Measurements from ENCODE around the gene SMC1B.
"Not testable (repeated sequence)": the region's sequence is repeated elsewhere in the genome, so short reads cannot be mapped to it uniquely, and the experiment has no call there.

SMC1B gene

GRCh38 chr22:45341498-45341897 lies 71.9 kb downstream of the SMC1B start:
- no peak for DNase-seq (ENCODE audit: low spot score)

DNA sequence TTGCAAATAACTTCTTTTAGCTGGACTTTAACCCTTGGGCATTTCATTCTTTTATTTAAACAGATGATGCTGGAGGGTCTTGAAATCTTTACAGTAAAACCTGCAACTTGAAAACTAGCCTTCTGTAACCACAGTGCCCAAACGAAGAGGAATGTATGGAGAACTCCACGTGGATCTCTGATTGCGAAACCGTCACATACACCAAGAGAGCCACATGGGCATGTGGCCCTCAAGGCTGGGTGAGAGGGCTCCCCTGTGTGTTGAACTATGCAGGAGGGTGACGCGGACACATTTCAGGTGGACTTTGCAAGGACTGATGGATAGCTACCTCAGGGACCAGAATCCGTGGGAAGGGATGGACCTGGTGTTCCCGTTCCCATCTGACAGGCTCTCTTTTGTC lies 73.1 kb downstream of the SMC1B start:
- DNase-seq (ENCODE audit: low spot score) = no peak

GRCh38 chr22:45338795-45339194 lies 74.6 kb downstream of the SMC1B start:
- DNase-seq (ENCODE audit: low spot score) = no peak

DNA sequence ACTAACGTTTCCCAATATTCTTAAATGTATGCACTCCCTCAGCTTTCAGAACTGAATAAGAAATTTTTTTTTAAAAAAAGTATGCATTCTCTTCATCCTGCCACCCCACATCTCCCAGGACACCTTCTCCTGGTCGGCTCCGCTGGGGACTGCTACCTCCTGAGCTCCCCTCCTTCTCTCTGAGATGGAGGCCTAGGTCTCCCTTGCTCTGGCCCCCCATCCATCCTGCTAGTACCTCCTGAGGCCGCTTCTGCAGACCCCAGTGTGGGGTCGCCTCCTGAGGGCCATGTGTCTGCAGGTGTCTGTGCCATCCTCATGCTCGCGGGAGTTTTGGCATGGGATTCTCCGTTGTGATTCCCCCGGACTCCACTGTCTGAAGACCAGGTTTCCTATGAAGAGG lies 75.9 kb downstream of the SMC1B start:
- no peak for DNase-seq (ENCODE audit: low spot score)

- peak; percentile 89 for DNase-seq (ENCODE audit: low spot score)
Measured at GRCh38 chr22:45336971-45337431, 76.4 kb downstream of the SMC1B start.

DNA sequence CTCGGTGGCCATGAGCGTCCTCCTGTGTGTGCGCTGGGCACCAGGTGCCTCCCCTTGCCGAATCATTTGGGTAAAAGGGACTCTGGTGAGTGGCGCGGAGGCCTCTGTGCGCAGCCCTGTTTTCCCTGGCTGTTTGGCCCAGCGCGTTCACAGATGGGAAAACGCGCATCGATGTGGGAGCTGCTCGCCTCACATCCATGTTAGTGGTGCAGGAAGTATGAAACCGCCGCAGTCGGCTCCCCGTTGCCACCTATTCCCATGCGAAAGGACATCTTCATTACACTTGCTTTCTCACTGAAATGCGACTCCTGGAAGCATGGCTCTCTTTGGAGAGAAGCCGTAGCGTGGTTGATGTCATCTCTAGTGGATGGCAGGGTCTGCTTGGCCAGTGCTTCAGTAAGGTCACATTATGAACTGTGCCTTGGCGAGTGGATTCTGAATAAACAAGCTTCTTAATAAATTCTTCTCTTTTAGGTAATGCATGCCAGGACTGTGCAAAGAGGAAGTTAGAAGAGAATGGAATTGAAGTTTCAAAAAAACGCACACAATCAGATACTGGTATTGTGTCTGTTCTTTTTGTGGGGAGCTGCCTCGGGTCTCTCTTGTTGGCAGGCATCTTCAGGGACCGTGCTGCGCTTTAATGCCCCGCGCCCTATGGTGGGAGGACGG lies 77.4 kb downstream of the SMC1B start:
- no peak for DNase-seq (ENCODE audit: low spot score)

DNA sequence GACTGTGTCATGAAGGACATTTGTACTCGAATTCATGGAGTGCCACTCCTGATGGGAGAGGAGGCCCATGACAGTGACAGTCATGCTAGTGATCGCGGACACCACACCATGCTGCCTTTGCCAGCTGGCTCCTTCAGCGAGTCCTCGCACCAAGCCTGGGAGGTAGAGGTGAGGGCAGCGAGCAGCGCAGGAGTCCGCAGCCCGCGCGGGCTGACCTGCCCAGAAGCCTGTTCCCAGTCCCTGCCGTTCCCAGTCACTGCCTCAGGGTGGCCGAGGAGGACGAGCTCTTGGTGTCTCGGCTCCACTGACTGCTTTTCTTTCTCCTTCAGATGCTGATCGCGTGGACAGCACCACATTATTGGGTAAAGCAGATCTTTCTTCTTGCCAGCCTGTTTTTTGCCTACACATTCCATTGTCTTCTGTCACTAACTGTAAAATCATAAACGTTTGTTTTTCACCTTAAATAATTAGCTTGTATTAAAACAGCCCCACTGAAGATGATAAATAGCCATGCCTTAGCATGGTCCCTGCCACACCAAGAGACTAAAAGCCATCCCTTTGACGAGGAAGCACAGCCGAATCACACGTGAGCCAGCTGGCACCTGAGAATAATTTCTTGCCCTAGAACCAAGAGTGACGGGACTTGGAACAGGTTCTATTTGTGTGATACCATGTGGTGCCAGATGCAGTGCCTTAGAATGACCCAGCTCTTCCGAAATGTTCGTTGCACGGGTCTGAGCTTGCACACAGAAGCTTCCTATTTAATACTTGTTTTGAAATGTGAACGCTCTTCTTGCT lies 78.2 kb downstream of the SMC1B start:
- DNase-seq (ENCODE audit: low spot score) = no peak

DNA sequence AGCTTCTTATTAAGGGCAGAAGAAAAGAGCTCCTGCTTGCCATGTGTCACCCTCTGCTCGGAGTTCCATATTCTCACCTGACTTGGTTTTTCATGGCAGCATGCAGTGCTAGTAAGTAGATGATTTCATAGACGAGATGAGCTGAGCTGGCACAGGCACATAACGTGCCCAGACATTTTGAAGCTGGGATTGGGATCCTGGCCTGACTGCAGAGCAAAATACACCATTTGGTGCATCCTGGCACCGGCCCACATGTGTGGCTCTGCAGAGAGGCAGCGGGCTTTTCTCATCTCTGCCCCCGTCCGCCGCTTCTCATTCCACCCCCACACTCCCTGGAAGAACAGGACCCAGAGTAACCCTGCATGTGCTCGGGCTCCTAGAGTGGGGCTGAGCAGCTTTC lies 78.9 kb downstream of the SMC1B start:
- DNase-seq (ENCODE audit: low spot score) = no peak

DNA sequence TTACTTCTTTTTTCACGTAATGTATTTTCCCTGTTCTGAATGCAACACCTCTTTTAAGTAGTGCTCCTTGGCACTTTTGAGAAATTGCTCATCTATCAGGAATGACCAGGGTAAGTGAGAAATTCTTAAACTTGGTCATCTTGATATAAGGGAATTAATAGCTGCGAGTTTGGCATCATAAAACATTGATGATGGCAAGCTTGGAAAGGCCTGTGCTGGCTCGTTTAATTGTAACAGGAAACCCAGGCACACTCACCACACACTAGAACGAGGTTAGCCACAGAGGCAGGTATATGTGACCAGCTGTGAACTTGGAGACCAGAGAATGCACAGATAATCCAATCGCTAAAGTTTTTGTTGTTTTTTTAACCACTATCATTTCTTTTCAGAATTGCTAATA lies 79.3 kb downstream of the SMC1B start:
- no peak for DNase-seq (ENCODE audit: low spot score)

GRCh38 chr22:45332001-45332400 lies 81.4 kb downstream of the SMC1B start:
- DNase-seq (ENCODE audit: low spot score) = no peak

DNA sequence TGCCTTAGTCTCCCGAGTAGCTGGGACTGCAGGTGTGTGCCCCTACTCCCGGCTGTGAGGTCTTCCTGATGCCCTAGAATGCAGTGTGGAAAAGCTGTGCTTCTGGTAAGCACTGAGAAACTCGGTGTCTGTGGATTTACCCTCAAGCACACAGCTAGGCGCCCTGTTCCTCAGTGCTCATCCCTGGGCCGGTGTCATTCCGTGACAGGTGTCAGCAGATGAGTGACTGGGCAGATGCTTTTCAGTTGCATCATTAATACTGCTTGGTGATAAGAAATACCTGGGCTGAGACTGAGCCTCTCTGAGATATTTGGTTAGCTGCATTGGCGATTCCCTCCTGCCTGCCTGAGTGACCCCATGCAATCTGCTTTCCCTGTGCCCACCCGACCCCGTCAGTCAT lies 81.9 kb downstream of the SMC1B start:
- DNase-seq (ENCODE audit: low spot score) = no peak

DNA sequence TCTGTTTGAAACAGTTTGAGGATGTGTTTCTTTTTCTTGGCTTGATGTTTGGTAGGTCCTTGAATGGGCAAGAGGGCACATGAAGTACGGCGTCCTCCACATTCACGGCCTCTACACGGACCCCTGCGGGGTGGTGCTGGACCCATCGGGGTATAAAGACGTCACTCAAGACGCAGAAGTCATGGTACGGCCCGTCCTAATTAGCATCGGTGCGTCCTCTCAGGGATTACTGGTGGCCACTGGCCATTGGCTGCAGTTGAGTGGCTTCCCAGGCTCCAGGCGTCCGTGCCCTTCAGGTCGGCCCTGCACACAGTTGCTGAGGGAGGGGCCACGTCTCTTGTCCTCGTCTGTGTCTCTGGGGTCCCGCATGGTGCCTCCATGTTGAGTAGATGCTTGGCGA lies 82.9 kb downstream of the SMC1B start:
- no peak for DNase-seq (ENCODE audit: low spot score)

GRCh38 chr22:45329530-45329936 lies 83.9 kb downstream of the SMC1B start:
- no peak for DNase-seq (ENCODE audit: low spot score)

GRCh38 chr22:45328822-45329529 lies 84.4 kb downstream of the SMC1B start:
- DNase-seq (ENCODE audit: low spot score) = no peak

DNA sequence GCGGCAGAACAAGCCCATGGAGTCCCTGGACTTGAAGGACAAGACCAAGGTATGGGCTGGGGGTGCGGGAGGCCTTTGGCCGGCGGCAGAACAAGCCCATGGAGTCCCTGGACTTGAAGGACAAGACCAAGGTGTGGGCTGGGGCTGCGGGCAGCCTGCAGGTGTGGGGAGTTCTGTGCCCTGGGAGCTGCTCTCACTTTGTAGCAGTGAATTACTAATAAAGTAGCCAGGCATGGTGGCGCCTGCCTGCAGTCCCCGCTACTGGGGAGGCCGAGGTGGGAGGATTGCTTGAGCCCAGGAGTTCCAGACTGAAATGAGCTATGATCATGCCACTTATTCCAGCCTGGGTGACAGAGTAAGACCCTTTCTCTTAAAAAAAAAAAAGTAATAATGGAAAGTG lies 85.1 kb downstream of the SMC1B start:
- not testable (repeated sequence) for DNase-seq (ENCODE audit: low spot score)

DNA sequence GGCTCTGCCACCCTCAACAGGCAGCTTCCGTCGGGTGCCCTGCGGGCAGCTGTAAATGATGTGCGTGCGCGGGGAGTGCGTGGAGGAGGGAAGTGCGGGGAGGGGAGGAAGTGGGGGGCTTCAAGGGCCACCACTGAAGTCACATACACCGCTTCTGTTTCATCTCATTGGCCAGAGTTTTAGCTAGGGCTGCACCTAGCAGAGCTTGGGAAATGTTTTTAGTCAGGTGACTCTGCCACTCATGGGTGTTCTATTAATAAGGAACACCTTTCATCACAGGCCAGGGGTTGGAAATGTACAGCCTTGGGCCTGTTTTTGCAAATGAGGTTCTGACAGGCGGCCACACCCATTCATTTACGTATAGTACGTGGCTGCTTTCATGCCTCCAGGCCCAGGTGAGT lies 89.1 kb downstream of the SMC1B start:
- DNase-seq (ENCODE audit: low spot score) = no peak

GRCh38 chr22:45323695-45324094 lies 89.7 kb downstream of the SMC1B start:
- no peak for DNase-seq (ENCODE audit: low spot score)

- DNase-seq (ENCODE audit: low spot score) = no peak
Measured at GRCh38 chr22:45322873-45323525, 90.4 kb downstream of the SMC1B start.

DNA sequence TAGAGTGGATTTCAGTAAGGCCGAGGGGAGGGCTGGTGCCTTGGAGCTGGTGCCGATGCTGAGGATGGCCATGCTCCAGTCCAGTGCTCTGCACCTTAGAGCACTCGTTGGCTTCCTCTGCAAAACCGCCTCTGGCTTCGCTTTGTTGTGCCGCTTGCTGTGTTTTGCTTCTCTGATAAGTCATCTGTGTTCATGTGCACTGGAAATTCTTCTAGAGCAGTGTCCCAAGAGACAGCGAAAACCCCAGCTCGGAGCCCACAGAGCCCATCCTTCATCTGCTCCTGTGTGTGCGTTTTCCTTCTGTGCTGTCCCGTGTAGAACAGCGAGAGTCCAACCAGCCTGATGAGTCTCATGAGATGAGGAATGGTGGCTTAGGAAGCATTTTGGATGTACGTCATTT lies 91.6 kb downstream of the SMC1B start:
- DNase-seq (ENCODE audit: low spot score) = no peak

- no peak for DNase-seq (ENCODE audit: low spot score)
Measured at GRCh38 chr22:45320357-45320976, 92.9 kb downstream of the SMC1B start.

GRCh38 chr22:45319324-45319685 lies 94.1 kb downstream of the SMC1B start:
- DNase-seq (ENCODE audit: low spot score) = no peak

Measured in kidney capillary endothelial cell (primary cell).